Kidney epithelial cell (primary cell): ENCODE measurements around the gene KDM2B. TPM values are rescaled to one million over a fixed set of nuclear protein-coding genes. Genes with fewer than 3 reads are reported as not detected.

ENCODE experiments used
- DNase-seq: peaks from one replicate; pipeline ENCODE4 v3.0.0-alpha.2; 2010; ENCODE audit warnings: low read depth
- H3K27me3 ChIP-seq: 2 replicates; pipeline ENCODE4 v1.6.0; 2011; ENCODE audit warnings: low read length; ENCODE audit not compliant: control insufficient read depth, insufficient read depth
- H3K36me3 ChIP-seq: 2 replicates; pipeline ENCODE4 v1.5.1; 2011; ENCODE audit warnings: low read length; ENCODE audit not compliant: control insufficient read depth, insufficient read depth
- H3K4me3 ChIP-seq: 2 replicates; pipeline ENCODE4 v1.5.1; 2011; ENCODE audit warnings: low read depth, mild to moderate bottlenecking, control low read depth, low read length
- total RNA-seq: library from RNA; depleted of rRNA; stranded (reverse); fragments of >200 nt; gene quantifications from 2 replicates; pipeline ENCODE4 v1.2.3, GENCODE V29; 2015
- TF ChIP-seq, protein P1 (sequence below): IDR thresholded peaks from 2 replicates; pipeline ENCODE4 v1.5.1; 2011; ENCODE audit warnings: mild to moderate bottlenecking, moderate library complexity, low read length, control low read depth, inconsistent platforms; ENCODE audit not compliant: insufficient read depth, poor library complexity, severe bottlenecking

Gene KDM2B
- total RNA-seq, 1 donor from 2014 or later: 34.7 TPM

DNA sequence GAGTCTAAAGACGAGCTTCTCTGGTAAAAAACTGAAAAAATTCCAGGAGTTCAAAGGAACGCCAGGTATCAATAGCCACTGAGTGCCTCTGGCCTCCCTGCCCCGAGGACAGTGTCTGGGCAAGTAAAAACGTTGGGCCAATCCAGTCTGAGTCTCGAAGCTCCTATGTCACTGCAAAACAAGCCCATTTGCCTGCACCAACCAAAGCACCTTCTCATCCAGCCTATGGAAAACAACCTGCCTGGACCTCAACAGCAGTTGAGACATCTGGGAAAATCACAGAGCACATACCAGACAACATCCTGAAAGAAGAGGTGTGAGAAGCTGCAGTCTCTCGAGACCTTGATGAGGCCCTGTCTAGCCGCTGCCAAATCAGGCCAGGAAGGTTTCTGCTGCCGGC lies 124.3 kb downstream of the KDM2B start:
- TF ChIP-seq, protein P1, sequence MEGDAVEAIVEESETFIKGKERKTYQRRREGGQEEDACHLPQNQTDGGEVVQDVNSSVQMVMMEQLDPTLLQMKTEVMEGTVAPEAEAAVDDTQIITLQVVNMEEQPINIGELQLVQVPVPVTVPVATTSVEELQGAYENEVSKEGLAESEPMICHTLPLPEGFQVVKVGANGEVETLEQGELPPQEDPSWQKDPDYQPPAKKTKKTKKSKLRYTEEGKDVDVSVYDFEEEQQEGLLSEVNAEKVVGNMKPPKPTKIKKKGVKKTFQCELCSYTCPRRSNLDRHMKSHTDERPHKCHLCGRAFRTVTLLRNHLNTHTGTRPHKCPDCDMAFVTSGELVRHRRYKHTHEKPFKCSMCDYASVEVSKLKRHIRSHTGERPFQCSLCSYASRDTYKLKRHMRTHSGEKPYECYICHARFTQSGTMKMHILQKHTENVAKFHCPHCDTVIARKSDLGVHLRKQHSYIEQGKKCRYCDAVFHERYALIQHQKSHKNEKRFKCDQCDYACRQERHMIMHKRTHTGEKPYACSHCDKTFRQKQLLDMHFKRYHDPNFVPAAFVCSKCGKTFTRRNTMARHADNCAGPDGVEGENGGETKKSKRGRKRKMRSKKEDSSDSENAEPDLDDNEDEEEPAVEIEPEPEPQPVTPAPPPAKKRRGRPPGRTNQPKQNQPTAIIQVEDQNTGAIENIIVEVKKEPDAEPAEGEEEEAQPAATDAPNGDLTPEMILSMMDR: no peak
- H3K27me3 ChIP-seq: no peaks in the 10 kb centered on the region
- no peak for DNase-seq
- H3K4me3 ChIP-seq: no peak overlapping the region
- no peaks in the 10 kb centered on the region for H3K36me3 ChIP-seq

DNA sequence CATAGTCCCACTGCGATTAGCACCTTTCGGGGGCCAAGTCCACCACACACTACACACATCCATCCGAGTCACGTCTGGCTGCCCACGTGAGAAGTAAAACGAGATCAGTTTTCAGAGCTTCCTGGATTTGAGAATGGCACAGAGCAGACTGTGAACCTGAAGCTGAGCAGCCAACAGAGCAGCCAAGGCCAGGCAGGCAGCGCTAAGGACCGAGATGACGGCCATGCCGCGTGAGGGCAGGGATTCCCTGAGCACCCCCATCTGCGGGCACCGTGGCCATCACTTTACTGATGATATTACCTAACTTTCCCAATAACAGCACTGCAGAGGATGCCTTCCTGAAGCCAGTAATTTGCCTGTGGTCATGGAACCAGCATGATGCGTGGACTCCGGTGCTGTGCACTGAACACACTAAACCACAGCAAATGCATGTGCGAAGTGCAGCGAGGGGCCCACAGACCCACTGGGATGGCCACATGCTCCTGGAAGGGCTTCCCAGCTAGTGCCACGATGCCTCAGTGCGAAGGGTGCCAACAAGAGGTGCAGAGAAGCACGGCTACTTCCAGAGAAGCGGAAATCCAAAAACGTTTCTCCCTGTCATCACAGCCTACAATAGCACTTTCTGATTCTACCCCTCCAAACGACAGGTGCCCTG lies 124.9 kb downstream of the KDM2B start:
- TF ChIP-seq, protein P1: no peak
- DNase-seq: no peak
- H3K4me3 ChIP-seq: no peak overlapping the region
- H3K36me3 ChIP-seq: no peaks in the 10 kb centered on the region
- no peaks in the 10 kb centered on the region for H3K27me3 ChIP-seq

DNA sequence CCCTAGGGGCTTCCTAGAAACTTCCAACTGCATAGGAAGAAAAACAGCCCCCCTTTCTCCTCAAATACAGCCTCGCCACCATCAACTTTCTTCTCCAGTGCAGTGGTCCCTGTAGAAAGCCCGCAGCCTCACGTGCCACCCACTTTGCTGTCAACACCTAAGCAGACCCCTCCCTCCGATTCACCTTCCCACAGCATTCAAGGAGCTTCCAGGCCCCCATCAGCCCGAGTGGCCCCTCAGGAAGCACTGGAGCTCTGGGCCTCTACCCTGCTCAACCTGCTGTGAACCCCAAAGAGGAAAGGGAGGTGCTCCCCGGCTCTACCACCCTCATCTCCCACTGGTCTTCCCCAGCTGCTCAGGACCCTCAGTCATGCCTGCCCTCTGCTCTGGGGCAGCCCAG lies 125.9 kb downstream of the KDM2B start:
- Histone ChIP-seq H3K4me3 (no peak overlapping the region), H3K27me3 (no peaks in the 10 kb centered on the region), H3K36me3 (no peaks in the 10 kb centered on the region)
- TF ChIP-seq, protein P1: no peak
- DNase-seq: no peak

DNA sequence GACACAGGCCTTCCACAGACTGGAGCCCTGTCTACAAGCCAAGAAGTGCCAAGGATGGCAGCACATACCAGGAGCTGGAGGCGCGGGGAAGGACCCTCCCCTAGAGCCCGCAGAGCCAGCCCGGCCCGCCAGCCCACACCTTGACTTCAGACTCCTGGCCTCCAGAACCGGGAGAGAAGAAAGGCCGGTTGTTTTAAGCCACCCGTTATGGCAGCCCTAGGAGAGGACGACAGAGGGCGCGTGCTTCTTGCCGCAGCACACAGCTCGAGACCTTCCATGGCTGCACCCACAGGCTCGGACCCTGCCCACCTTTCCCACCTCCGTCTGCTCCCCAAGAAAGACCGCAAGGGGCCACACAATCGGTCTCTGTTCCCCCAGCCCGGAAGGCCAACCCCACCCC lies 127.2 kb downstream of the KDM2B start:
- H3K4me3 ChIP-seq: no peak overlapping the region
- DNase-seq: no peak
- TF ChIP-seq, protein P1: no peak
- no peaks in the 10 kb centered on the region for H3K27me3 ChIP-seq
- H3K36me3 ChIP-seq: no peaks in the 10 kb centered on the region

DNA sequence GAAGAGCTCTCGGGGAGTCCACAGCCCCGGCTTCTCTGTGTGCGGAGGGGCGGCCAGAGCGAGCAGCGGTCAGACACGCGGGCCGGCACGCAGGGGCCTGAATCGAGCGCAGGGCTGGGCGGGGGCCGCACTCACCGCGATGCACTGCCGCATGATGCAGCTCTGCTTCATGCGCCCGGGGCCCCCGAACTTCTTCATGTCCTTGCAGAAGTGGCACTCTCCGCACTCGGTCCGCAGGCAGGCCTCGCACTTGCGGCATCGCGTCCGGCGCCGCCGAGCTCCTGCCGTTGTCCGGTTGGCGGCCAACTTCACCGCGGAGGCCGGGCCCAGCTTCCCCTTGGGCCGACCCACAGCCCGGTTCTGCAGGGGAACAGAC lies 127.8 kb downstream of the KDM2B start:
- no peak overlapping the region for H3K4me3 ChIP-seq
- H3K27me3 ChIP-seq: no peaks in the 10 kb centered on the region
- no peaks in the 10 kb centered on the region for H3K36me3 ChIP-seq
- TF ChIP-seq, protein P1: no peak
- no peak for DNase-seq

DNA sequence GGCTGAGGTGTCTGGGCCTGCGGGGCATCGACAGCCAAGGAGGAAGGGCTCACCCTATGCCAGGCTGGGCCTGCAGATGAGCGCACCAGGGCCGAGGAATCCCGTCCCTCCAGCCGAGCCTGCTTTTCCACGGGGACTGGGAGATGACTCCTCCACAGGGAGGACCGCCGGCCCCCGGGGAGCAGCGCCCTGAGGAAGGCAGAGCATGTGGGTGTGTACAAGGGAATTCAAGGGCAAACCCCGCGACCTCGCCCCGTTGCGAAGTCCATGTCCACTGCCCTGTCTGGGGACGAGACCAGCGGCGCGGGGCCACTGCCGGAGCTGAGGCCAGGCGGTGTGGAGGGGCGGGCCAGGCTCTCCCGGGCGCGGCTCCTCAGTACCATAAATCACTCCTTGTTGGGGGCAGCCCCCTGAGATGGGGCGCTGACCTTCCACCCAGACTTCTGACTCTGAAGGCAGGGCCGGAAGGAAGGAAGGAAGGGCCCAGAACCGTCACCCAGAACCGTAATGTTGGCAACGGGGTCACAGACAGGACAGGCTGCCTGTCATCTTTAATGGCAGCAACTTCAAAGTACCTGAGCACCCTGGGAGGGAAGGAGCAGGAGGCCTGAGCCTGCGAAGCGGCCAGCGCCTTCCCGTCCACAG lies 128.4 kb downstream of the KDM2B start:
- DNase-seq: no peak
- TF ChIP-seq, protein P1: no peak
- H3K4me3 ChIP-seq: no peak overlapping the region

More for the DNA sequence above, 128.4 kb downstream of the KDM2B start:
- H3K36me3 ChIP-seq: no peaks in the 10 kb centered on the region
- H3K27me3 ChIP-seq: no peaks in the 10 kb centered on the region
